ENCODE results near the gene MLIP. TPM values are rescaled to one million over a fixed set of nuclear protein-coding genes. Genes with fewer than 3 reads are reported as not detected.

Gene MLIP
- total and polyA plus RNA-seq, 2 experiments from 2014 or later: not detected

GRCh38 chr6:54291738-54292137 lies 180.5 kb downstream of the MLIP start (continued):
- TF ChIP-seq REST (IDR thresholded peaks at IDR 0.05; ENCODE audit: unreplicated experiment): no peak

- Mint-ChIP-seq H3K27me3 (ENCODE audit: insufficient read depth, low read depth, poor library complexity) (peaks cover 2% of the 10 kb centered on the region), H3K27ac (no peak overlapping the region; the same call in 1 of the 2 replicates), H3K4me1 (peaks cover 25% of the 10 kb centered on the region), H3K4me3 (no peak overlapping the region), H3K9me3 (no peaks in the 10 kb centered on the region), H3K36me3 (ENCODE audit: low read depth) (no peaks in the 10 kb centered on the region; the same call in 2 of the 3 replicates)
- ATAC-seq: no peak
- Histone ChIP-seq H3K27me3 (ENCODE audit: insufficient read depth) (no peaks in the 10 kb centered on the region), H2AFZ (no peak overlapping the region), H3K4me1 (ENCODE audit: insufficient read depth) (no peaks in the 10 kb centered on the region), H3K9me2 (ENCODE audit: insufficient read depth) (peaks cover 8% of the 10 kb centered on the region; the same call in 1 of the 2 replicates), H3K4me2 (no peak overlapping the region), H3K79me2 (replicated peaks; ENCODE audit: insufficient read depth) (no peaks in the 10 kb centered on the region), H3K36me3 (ENCODE audit: insufficient read depth) (no peaks in the 10 kb centered on the region), H3F3A (replicated peaks; ENCODE audit: low read depth) (no peaks in the 10 kb centered on the region), H4K20me1 (replicated peaks; ENCODE audit: insufficient read depth) (no peaks in the 10 kb centered on the region), H3K4me3 (no peak overlapping the region), H3K27ac (ENCODE audit: low read depth) (no peak overlapping the region)
- TF ChIP-seq ZNF331 (CRISPR knock-in tag; IDR thresholded peaks at IDR 0.05; ENCODE audit: low read depth) (no peak), JUNB (IDR thresholded peaks at IDR 0.05; ENCODE audit: unreplicated experiment) (no peak), POLR2AphosphoS5 (IDR thresholded peaks at IDR 0.05; ENCODE audit: low read depth) (no peak), NANOG (IDR thresholded peaks at IDR 0.05; ENCODE audit: borderline replicate concordance) (no peak), STAT1 (IDR thresholded peaks at IDR 0.05; ENCODE audit: unreplicated experiment) (no peak), CTCF (conservative IDR thresholded peaks at IDR 0.05; ENCODE audit: low read depth in 2 of 2) (no peak), CREB1 (CRISPR knock-in tag; IDR thresholded peaks at IDR 0.05; ENCODE audit: low read depth) (no peak)
- no peak for DNase-seq (ENCODE audit: low spot score)
Measured at GRCh38 chr6:54294965-54295532, 183.8 kb downstream of the MLIP start.
